H1 (cell line): ENCODE results near the gene SYTL1. TPM values are rescaled to one million over a fixed set of nuclear protein-coding genes. Genes with fewer than 3 reads are reported as not detected.

Source experiments
- BCL11A ChIP-seq, 2 experiments: IDR thresholded peaks; one replicate each; pipeline ENCODE4 v1.6.1; 2011; ENCODE audit warnings: low read depth in 2 of 2, low read length in 2 of 2, mild to moderate bottlenecking in 2 of 2
- CREB1 ChIP-seq: IDR thresholded peaks from 2 replicates; pipeline ENCODE4 v1.6.1; 2012; ENCODE audit warnings: inconsistent platforms
- KDM4A ChIP-seq: IDR thresholded peaks from one replicate; pipeline ENCODE4 v1.7.1; 2012; ENCODE audit warnings: low read depth, mild to moderate bottlenecking, moderate library complexity, low read length, inconsistent platforms; ENCODE audit not compliant: severe bottlenecking
- MAFK ChIP-seq: IDR thresholded peaks from 2 replicates; pipeline ENCODE4 v1.6.1; 2012; ENCODE audit warnings: low read depth, mild to moderate bottlenecking, improper control_type of control experiment, low read length
- PHF8 ChIP-seq: fragments of 200-600 bp; sonication (generic); conservative IDR thresholded peaks from 2 replicates; pipeline ENCODE4 v1.7.1; 2012; ENCODE audit warnings: low read depth, mild to moderate bottlenecking, inconsistent platforms, low read length, moderate library complexity
- RFX5 ChIP-seq: IDR thresholded peaks from 2 replicates; pipeline ENCODE4 v1.6.1; 2011; ENCODE audit warnings: low read depth, low read length, improper control_type of control experiment, borderline replicate concordance
- polyA plus RNA-seq, 7 experiments: library from polyadenylated mRNA; depleted of rRNA in 3 of 7; stranded (reverse) in 5 of 7; unstranded in 2 of 7; fragments of >200 nt in 5 of 7; fragments of 200-250 nt in 2 of 7; gene quantifications; 1 replicate in 5 of 7; 2 replicates in 1 of 7; 4 replicates in 1 of 7; pipeline versions ENCODE4 v1.2.1 to v1.2.3, GENCODE V29; 2011 to 2013; ENCODE audit warnings: missing spikeins in 2 of 7, mixed read lengths in 2 of 7
- total RNA-seq: library from RNA; stranded (reverse); fragmentation: NEBNext Ultra II Directional; extraction: Animal tissue kit (Norgen Biotek cat#: 25700); gene quantifications from 2 replicates; pipeline ENCODE4 v1.2.1, GENCODE V29; 2021
- TF ChIP-seq, protein P1 (sequence below): IDR thresholded peaks from 2 replicates; pipeline ENCODE4 v1.6.1; 2011; ENCODE audit warnings: low read depth, mild to moderate bottlenecking, low read length; ENCODE audit not compliant: insufficient read depth

Gene SYTL1
- total and polyA plus RNA-seq, 2 of the 8 experiments (the other 6 are each of a cell fraction or from before 2014, with no cell fraction given) = 6.4 to 19.5 TPM

DNA sequence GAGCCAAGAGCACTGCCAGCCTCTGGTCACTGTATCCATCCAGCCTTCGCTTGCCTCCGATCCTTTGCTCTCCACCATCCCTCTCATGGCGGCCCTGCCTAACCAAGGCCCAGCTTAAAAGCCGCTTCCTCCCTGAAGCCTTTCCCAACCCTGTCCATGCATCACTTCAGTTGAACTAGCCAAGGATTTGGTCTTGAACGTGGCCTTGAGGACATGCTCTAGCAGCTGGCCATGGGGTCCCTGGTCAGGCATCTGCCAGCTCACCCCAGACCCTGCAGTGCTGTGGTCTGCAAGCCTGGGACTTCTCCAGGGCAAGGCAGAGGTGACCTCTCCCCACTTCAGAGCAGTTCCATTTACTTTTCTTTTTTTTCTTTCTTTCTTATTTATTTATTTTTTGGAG, 5.1 kb upstream of the SYTL1 start (continued):
- TF ChIP-seq, protein P1, sequence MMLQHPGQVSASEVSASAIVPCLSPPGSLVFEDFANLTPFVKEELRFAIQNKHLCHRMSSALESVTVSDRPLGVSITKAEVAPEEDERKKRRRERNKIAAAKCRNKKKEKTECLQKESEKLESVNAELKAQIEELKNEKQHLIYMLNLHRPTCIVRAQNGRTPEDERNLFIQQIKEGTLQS = no peak
- TF ChIP-seq PHF8 (no peak), KDM4A (no peak), BCL11A (IDR thresholded peaks at IDR 0.05; ENCODE audit: low read depth in 2 of 2, low read length in 2 of 2) (no peak), CREB1 (no peak), RFX5 (no peak), MAFK (no peak)
